Measurements from ENCODE around the gene MAP3K20. TPM values are rescaled to one million over a fixed set of nuclear protein-coding genes. Genes with fewer than 3 reads are reported as not detected.

MAP3K20 gene
- total and polyA plus RNA-seq, 2 of the 8 experiments (the other 6 are each of a cell fraction or from before 2014, with no cell fraction given): 3.1 to 11.1 TPM

GRCh38 chr2:173164396-173164795, 88.8 kb downstream of the MAP3K20 start:
- Histone ChIP-seq H3K79me2 (ENCODE audit: control insufficient read depth in 1 of 2, insufficient read depth in 2 of 2, low read length in 2 of 2) (no peaks in the 10 kb centered on the region), H2BK5ac (ENCODE audit: low read depth, low read length) (no peak overlapping the region), H2AFZ (ENCODE audit: low read length) (no peak overlapping the region), H3K9ac (replicated peaks in 1 of 4; ENCODE audit: extremely low read depth in 1 of 4, low read depth in 3 of 4, low read length in 3 of 4) (no peak overlapping the region), H3K56ac (replicated peaks; ENCODE audit: insufficient read length, low read depth, low read length) (no peak overlapping the region), H3K4me3 (ENCODE audit: extremely low read depth in 1 of 4, insufficient read depth in 2 of 4, low read depth in 3 of 4, low read length in 4 of 4) (no peak overlapping the region), H4K20me1 (replicated peaks in 1 of 2; ENCODE audit: control insufficient read depth in 1 of 2, insufficient read depth in 2 of 2, low read length in 2 of 2) (no peaks in the 10 kb centered on the region), H3K18ac (ENCODE audit: extremely low read depth, low read length) (no peak overlapping the region), H3K4me2 (ENCODE audit: insufficient read depth in 1 of 2, low read depth in 2 of 2, low read length in 2 of 2) (no peak overlapping the region), H3K23ac (ENCODE audit: insufficient read length) (no peak overlapping the region), H2BK20ac (ENCODE audit: low read length) (no peak overlapping the region), H3K27ac (ENCODE audit: low read depth, low read length) (no peak overlapping the region), H3K79me1 (ENCODE audit: low read depth, low read length) (no peaks in the 10 kb centered on the region), H2BK12ac (ENCODE audit: low read depth, low read length) (no peak overlapping the region), H4K5ac (ENCODE audit: insufficient read length, low read depth, low read length) (no peak overlapping the region), H3K4me1 (replicated peaks in 1 of 4; ENCODE audit: control insufficient read depth in 3 of 4, insufficient read depth in 4 of 4, low read length in 3 of 4) (no peaks in the 10 kb centered on the region), H3K36me3 (ENCODE audit: control insufficient read depth in 2 of 4, insufficient read depth in 4 of 4, low read length in 3 of 4) (no peaks in the 10 kb centered on the region), H2AK5ac (ENCODE audit: low read depth, low read length) (no peak overlapping the region), H3K14ac (ENCODE audit: insufficient read length) (no peak overlapping the region), H3K23me2 (ENCODE audit: low read depth, low read length) (no peaks in the 10 kb centered on the region), H3K9me3 (ENCODE audit: insufficient read depth in 2 of 2, low read depth in 1 of 2, low read length in 1 of 2) (0 out of 4 replicates have a peak, but pooled peaks cover 2 to 4% of the 10 kb centered on the region in 2 experiments), H4K91ac (replicated peaks; ENCODE audit: insufficient read length, low read length) (no peak overlapping the region), H3K4ac (replicated peaks; ENCODE audit: insufficient read length, low read depth, low read length) (no peak overlapping the region), H3K27me3 (replicated peaks in 1 of 4; ENCODE audit: control insufficient read depth in 3 of 4, extremely low read depth in 1 of 4, insufficient read depth in 3 of 4, low read length in 3 of 4) (no peaks in the 10 kb centered on the region), H4K8ac (ENCODE audit: extremely low read depth, insufficient read depth, low read length) (no peak overlapping the region), H2BK15ac (ENCODE audit: low read length) (no peak overlapping the region), H2BK120ac (replicated peaks; ENCODE audit: low read depth, low read length) (no peak overlapping the region)
- POLR2A ChIA-PET (ENCODE audit: partially characterized antibody): no interaction called here
- DNase-seq (ENCODE audit: low read depth in 1 of 2, low spot score in 2 of 2) (no peak), FAIRE-seq (no peak)
- CTCF ChIA-PET (ENCODE audit: partially characterized antibody): interaction anchor here (0.9 kb wide), 1 partner anchor 10 kb away, joined by 3 read pairs; no protein-coding TSS in a partner anchor
- 100% methylated on average over 1 of the region's 1 CpG; no CpG with 5 or more reads in 1 of the 2 experiments for WGBS, 2 experiments (ENCODE audit: extremely low coverage in 1 of 2, insufficient coverage in 1 of 2, insufficient read length in 1 of 2, insufficient replicate concordance in 2 of 2, low coverage in 1 of 2, low lambda C conversion rate in 2 of 2, missing lambda C conversion rate in 1 of 2)
- TF ChIP-seq FOSL1 (IDR thresholded peaks at IDR 0.05; ENCODE audit: insufficient read depth, low read depth, low read length) (no peak), CREB1 (IDR thresholded peaks at IDR 0.05) (no peak), TAF7 (optimal IDR thresholded peaks at IDR 0.05; ENCODE audit: borderline replicate concordance, low read depth, low read length) (no peak), SP4 (IDR thresholded peaks at IDR 0.05; ENCODE audit: low read length) (no peak), GTF2F1 (IDR thresholded peaks at IDR 0.05; ENCODE audit: borderline replicate concordance, low read depth, low read length) (no peak)

Measured in H1 (cell line).